NCI-H2196 (cell line): ENCODE measurements around the gene CLDN22.

ENCODE experiments used
- DNase-seq: peaks from one replicate; lab custom pipeline; 2025; ENCODE audit not compliant: unreplicated experiment; lab: John Stamatoyannopoulos, UW

Gene CLDN22

DNA sequence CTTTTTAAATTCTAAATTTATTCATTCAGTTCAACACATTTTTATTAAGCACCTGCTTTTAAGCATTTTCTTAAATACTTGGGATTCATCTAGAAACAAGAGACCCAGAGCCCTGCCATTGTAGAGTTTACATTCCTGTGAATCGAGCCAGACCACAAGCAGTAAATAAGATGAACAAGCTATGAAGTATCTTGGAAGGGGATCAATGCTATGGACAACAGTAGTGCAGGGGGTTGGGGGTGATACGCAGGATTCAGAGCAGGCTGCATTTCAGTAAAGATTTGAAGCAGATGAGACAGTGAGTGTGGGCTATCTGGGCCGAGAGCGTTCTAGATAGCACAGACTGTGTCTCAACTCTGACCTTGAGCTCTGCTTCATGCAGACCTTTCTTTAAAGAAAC, 35.1 kb downstream of the CLDN22 start:
- no peak for DNase-seq

DNA sequence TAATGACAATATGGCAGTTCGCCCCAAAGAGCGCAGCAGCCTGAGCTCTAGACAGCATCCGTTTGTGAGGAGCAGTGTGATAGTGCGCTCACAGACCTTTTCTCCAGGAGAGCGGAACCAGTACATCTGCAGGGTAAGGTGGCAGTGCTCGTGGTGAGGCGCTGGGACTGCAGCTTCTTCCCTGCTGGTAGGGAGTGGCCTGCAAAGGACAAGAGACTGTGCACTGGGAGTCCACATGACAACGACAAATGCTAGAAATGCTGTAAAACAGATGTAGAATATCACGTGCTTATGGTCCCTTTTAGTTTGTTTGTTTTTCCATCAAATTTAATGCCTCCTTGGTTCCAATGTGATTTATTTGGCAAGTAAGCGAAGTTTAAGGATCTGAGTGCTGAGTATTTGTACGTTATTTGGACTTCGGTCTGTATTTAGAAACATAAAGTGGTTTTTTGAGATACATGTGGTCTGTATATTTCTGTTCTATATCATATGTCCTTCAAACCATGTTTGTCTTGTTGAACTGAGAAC, 35.8 kb downstream of the CLDN22 start:
- no peak for DNase-seq

DNA sequence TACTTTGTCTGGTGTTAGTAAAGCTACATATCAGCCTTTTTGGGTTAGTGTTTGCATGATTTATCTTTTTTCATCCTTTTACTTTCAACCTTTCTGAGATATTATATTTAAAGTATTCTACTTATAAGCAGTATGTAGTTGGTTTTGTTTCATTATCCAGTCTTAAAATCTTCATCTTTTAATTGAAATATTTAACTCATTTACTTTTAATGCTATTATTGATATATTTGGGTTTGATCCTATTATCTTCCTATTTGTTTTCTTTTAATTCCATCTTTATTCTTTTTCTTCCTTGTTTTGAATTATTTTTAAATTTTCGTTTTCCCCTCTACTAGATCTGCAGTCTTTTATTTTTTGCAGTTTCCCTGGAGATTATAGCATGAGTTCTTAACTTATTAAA, 44.0 kb downstream of the CLDN22 start:
- no peak for DNase-seq

DNA sequence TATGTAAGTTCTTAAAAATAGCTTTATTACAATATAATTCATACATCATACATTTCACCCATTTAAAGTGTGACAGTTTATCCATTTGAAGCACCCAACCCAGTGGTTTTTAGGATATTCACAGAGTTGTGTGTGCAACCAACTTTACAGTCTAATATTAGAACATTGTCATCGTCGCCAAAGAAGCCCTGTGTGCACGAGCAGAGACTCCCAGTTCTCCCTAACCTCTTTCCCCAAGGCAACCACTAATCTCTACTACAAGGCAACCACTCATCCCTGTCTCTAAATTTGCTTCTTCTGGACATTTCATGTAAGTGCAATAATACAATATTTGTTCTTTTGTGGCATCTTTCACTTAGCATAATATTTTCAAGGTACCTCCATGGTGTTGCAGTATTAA, 47.7 kb downstream of the CLDN22 start:
- no peak for DNase-seq

DNA sequence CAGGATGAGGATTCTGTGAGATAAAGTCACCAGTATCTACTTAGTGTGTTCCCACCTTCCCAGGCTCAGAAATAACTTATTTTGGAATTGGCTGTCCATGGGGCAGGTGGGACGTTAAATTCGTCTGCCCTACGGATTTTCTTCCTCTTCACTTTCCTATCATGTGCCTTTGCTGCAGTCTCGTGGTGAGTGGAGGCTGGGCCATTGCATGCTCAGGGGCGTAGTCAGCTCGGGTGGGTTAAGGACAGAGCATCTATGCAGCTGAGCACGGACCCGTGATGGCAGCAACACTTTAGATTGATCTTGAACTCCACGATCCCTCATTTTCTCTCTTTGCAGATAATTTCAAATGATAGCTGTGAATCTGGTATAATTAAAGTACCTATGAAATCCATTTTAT, 51.5 kb downstream of the CLDN22 start:
- no peak for DNase-seq
